EL (cell line): Measurements from ENCODE around the gene ARSA.

Experiments used
- DNase-seq: peaks from one replicate; pipeline ENCODE4 v3.0.0-alpha.2; 2016

ARSA gene

GRCh38 chr22:50576806-50577696 lies 50.9 kb downstream of the ARSA start:
- no peak for DNase-seq

- DNase-seq, result peak; percentile 60
Observed at GRCh38 chr22:50576070-50576469, 51.9 kb downstream of the ARSA start.

- DNase-seq, result no peak
Observed at GRCh38 chr22:50575426-50575941, 52.5 kb downstream of the ARSA start.
